ENCODE results near the gene DDB1. TPM values are rescaled to one million over a fixed set of nuclear protein-coding genes. Genes with fewer than 3 reads are reported as not detected.

Gene DDB1
- total RNA-seq, 1 experiment from 2014 or later, result 172 TPM

- intact Hi-C loops (cut with micrococcal nuclease), result no loop called here
- POLR2A ChIA-PET, result interaction anchor here (1.2 kb wide), 1 partner anchor 20 kb away, joined by 7 read pairs; the partner anchor contains the start of genes CYB561A3 and TMEM138
- H3K9me3 Mint-ChIP-seq (ENCODE audit: unreplicated experiment), result no peaks in the 10 kb centered on the region
- no peaks in the 10 kb centered on the region for H3K27me3 Mint-ChIP-seq (ENCODE audit: insufficient read depth, unreplicated experiment)
- H3K4me3 Mint-ChIP-seq (ENCODE audit: unreplicated experiment), result no peak overlapping the region
- TF ChIP-seq CTCF (IDR thresholded peaks at IDR 0.05; ENCODE audit: unreplicated experiment), result no peak
- CTCF ChIA-PET, result interaction anchor here (1.0 to 10.1 kb wide), 4 partner anchors 9 to 50 kb away, joined by 3 to 439 read pairs (median 6); partner anchors contain the start of gene TMEM216
- peak overlapping the region; percentile 74 for H3K27ac Mint-ChIP-seq (ENCODE audit: low read depth, unreplicated experiment)
- no peak for DNase-seq (ENCODE audit: unreplicated experiment)
- H3K4me1 Mint-ChIP-seq (ENCODE audit: insufficient read depth, unreplicated experiment), result no peaks in the 10 kb centered on the region
- no TSS peak for BruUV-seq (replicated peaks)
- peaks cover 42% of the 10 kb centered on the region for H3K36me3 Mint-ChIP-seq (ENCODE audit: insufficient read depth, unreplicated experiment)
These were observed 9.4 kb upstream of the DDB1 start for GRCh38 chr11:61342207-61342803.

GRCh38 chr11:61341706-61342105, 8.8 kb upstream of the DDB1 start:
- ChIA-PET CTCF (interaction anchor here (1.0 to 10.1 kb wide), 4 partner anchors 10 to 51 kb away, joined by 3 to 439 read pairs (median 6); partner anchors contain the start of gene TMEM216), POLR2A (interaction anchor here (1.2 kb wide), 1 partner anchor 20 kb away, joined by 7 read pairs; the partner anchor contains the start of genes CYB561A3 and TMEM138)
- no TSS peak for BruUV-seq (replicated peaks)
- no peak for DNase-seq (ENCODE audit: unreplicated experiment)
- Mint-ChIP-seq H3K27ac (ENCODE audit: low read depth, unreplicated experiment) (peak overlapping the region; percentile 74), H3K4me3 (ENCODE audit: unreplicated experiment) (no peak overlapping the region), H3K36me3 (ENCODE audit: insufficient read depth, unreplicated experiment) (peaks cover 43% of the 10 kb centered on the region), H3K4me1 (ENCODE audit: insufficient read depth, unreplicated experiment) (peaks cover 3% of the 10 kb centered on the region), H3K9me3 (ENCODE audit: unreplicated experiment) (no peaks in the 10 kb centered on the region), H3K27me3 (ENCODE audit: insufficient read depth, unreplicated experiment) (no peaks in the 10 kb centered on the region)
- intact Hi-C loops (cut with micrococcal nuclease), result no loop called here
- no peak for TF ChIP-seq CTCF (IDR thresholded peaks at IDR 0.05; ENCODE audit: unreplicated experiment)

- intact Hi-C loops (cut with micrococcal nuclease), result no loop called here
- H3K27me3 Mint-ChIP-seq (ENCODE audit: insufficient read depth, unreplicated experiment), result no peaks in the 10 kb centered on the region
- no TSS peak for BruUV-seq (replicated peaks)
- ChIA-PET POLR2A (no interaction called here), CTCF (interaction anchor here (1.4 to 10.1 kb wide), 2 partner anchors 11 to 43 kb away, joined by 6 to 439 read pairs; no protein-coding TSS in a partner anchor)
- H3K4me1 Mint-ChIP-seq (ENCODE audit: insufficient read depth, unreplicated experiment), result peaks cover 3% of the 10 kb centered on the region
- TF ChIP-seq CTCF (IDR thresholded peaks at IDR 0.05; ENCODE audit: unreplicated experiment), result no peak
- no peaks in the 10 kb centered on the region for H3K9me3 Mint-ChIP-seq (ENCODE audit: unreplicated experiment)
- H3K36me3 Mint-ChIP-seq (ENCODE audit: insufficient read depth, unreplicated experiment), result peaks cover 36% of the 10 kb centered on the region
- no peak overlapping the region for H3K4me3 Mint-ChIP-seq (ENCODE audit: unreplicated experiment)
- no peak for DNase-seq (ENCODE audit: unreplicated experiment)
- no peak overlapping the region for H3K27ac Mint-ChIP-seq (ENCODE audit: low read depth, unreplicated experiment)
These were observed 8.1 kb upstream of the DDB1 start for GRCh38 chr11:61340979-61341378.

GRCh38 chr11:61339490-61339878, 6.6 kb upstream of the DDB1 start:
- POLR2A ChIA-PET, result interaction anchor here (0.8 to 10.7 kb wide), 5 partner anchors 12 to 44 kb away, joined by 3 to 220 read pairs (median 5); partner anchors contain the start of genes CYB561A3 and TMEM138
- H3K4me1 Mint-ChIP-seq (ENCODE audit: insufficient read depth, unreplicated experiment), result peaks cover 7% of the 10 kb centered on the region
- CTCF ChIA-PET, result interaction anchor here (1.0 to 10.1 kb wide), 5 partner anchors 12 to 54 kb away, joined by 4 to 439 read pairs (median 80); partner anchors contain the start of genes CYB561A3, TMEM138 and TMEM216
- no peaks in the 10 kb centered on the region for H3K9me3 Mint-ChIP-seq (ENCODE audit: unreplicated experiment)
- intact Hi-C loops (cut with micrococcal nuclease), result loop anchor here (10.0 kb wide), 1 partner anchor 85 kb away; no protein-coding TSS in a partner anchor
- no peak for TF ChIP-seq CTCF (IDR thresholded peaks at IDR 0.05; ENCODE audit: unreplicated experiment)
- no TSS peak for BruUV-seq (replicated peaks)
- peaks cover 31% of the 10 kb centered on the region for H3K36me3 Mint-ChIP-seq (ENCODE audit: insufficient read depth, unreplicated experiment)
- DNase-seq (ENCODE audit: unreplicated experiment), result no peak
- no peak overlapping the region for H3K4me3 Mint-ChIP-seq (ENCODE audit: unreplicated experiment)
- no peaks in the 10 kb centered on the region for H3K27me3 Mint-ChIP-seq (ENCODE audit: insufficient read depth, unreplicated experiment)
- H3K27ac Mint-ChIP-seq (ENCODE audit: low read depth, unreplicated experiment), result peak overlapping the region; percentile 63
